SKM-1 treated with dmso at 0.1 percent for 144 hours (cell line): ENCODE measurements around the gene RYK.

Experiments used
- DNase-seq: peaks from one replicate; lab custom pipeline; 2025; ENCODE audit not compliant: unreplicated experiment; lab: John Stamatoyannopoulos, UW

The RYK gene

GRCh38 chr3:134155446-134155845, 95.2 kb downstream of the RYK start:
- no peak for DNase-seq

- no peak for DNase-seq
Observed at GRCh38 chr3:134153761-134154160, 96.9 kb downstream of the RYK start.

- no peak for DNase-seq
Observed at GRCh38 chr3:134150476-134150875, 100.2 kb downstream of the RYK start.

- DNase-seq, result no peak
Observed at GRCh38 chr3:134149286-134149685, 101.4 kb downstream of the RYK start.

GRCh38 chr3:134148534-134148933, 102.1 kb downstream of the RYK start:
- no peak for DNase-seq

GRCh38 chr3:134147411-134147810, 103.2 kb downstream of the RYK start:
- no peak for DNase-seq

GRCh38 chr3:134146666-134147065, 104.0 kb downstream of the RYK start:
- no peak for DNase-seq

GRCh38 chr3:134145183-134145582, 105.5 kb downstream of the RYK start:
- no peak for DNase-seq

GRCh38 chr3:134144694-134145093, 106.0 kb downstream of the RYK start:
- DNase-seq, result no peak

- DNase-seq, result no peak
Observed at GRCh38 chr3:134143828-134144401, 106.7 kb downstream of the RYK start.

GRCh38 chr3:134136604-134137003, 114.1 kb downstream of the RYK start:
- no peak for DNase-seq

- no peak for DNase-seq
Observed at GRCh38 chr3:134134698-134135415, 115.8 kb downstream of the RYK start.

- no peak for DNase-seq
Observed at GRCh38 chr3:134134240-134134639, 116.4 kb downstream of the RYK start.

GRCh38 chr3:134132961-134133360, 117.7 kb downstream of the RYK start:
- DNase-seq, result no peak

- peak; percentile 6 for DNase-seq
Observed at GRCh38 chr3:134126153-134126552, 124.5 kb downstream of the RYK start.

- no peak for DNase-seq
Observed at GRCh38 chr3:134114726-134115125, 135.9 kb downstream of the RYK start.

- no peak for DNase-seq
Observed at GRCh38 chr3:134111616-134112015, 139.0 kb downstream of the RYK start.

GRCh38 chr3:134110963-134111362, 139.7 kb downstream of the RYK start:
- no peak for DNase-seq
